ENCODE results near the gene POU4F1.

The POU4F1 gene

DNA sequence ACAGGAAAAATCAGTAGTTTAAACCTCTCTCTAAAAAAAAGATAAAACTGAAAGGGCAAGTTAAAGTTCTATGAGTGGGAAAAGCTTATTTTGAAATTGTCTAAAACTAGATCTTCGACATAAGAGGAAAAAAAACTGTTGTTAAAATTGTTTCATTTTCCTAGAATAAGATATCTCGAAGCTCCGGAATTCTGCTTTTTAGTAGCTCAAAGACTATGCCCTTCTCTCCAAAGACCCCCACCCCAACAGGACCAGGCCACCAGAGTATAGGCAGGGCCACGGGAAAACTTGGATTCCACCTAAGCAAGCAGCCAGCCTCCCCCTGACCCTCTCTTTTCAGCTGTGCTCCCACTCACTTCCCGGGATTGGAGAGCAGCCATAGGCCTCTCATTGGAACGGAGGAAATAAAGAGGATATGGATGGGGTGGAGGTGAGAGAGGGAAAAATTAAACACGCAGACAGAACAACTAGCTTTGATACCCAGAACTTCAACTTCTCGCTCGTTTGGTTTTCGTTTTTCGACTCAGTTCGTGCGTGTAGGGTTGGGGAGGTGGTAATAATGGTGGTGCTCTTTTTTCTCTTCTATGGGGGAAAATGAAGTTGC, 3.0 kb downstream of the POU4F1 start:
- DNase-seq (ENCODE audit: low read depth) = no peak
- no peak for TF ChIP-seq CTCF (conservative IDR thresholded peaks at IDR 0.05; ENCODE audit: low read depth, low read length)
- H3K4me3 ChIP-seq (ENCODE audit: low read depth, low read length) = no peak overlapping the region

DNA sequence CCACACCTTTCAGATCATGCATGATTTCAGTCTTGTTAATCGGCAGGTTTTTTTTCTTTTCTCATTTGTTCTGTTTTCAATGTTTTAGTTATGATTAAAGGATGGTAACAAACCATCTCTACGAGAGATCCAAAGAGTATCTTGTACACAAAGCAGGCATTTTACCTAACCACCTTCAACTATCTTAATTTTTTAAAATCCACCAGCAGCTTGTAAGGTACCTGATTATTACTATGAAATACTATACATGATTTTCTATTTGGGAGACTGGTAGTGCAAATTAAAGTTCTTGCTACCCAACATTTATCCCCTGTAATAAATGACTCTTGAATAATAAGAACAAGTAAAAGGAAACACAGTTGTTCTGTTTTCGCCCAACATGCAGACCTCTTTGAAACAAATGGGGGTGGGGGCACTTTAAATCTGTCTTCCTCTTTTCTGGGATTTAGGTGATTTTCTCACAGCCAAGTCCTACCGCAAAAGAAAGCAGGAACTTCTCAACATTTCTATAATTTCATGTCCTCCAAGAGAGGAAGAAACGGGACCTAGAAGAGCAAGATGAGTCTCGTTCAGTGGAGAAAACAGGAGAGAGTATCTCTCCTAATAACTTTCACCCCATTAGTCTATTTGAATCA, 3.6 kb downstream of the POU4F1 start:
- H3K4me3 ChIP-seq (ENCODE audit: low read depth, low read length) = no peak overlapping the region
- no peak for TF ChIP-seq CTCF (conservative IDR thresholded peaks at IDR 0.05; ENCODE audit: low read depth, low read length)
- DNase-seq (ENCODE audit: low read depth) = no peak

GRCh38 chr13:78598966-78599644, 4.2 kb downstream of the POU4F1 start:
- H3K4me3 ChIP-seq (ENCODE audit: low read depth, low read length) = no peak overlapping the region
- no peak for DNase-seq (ENCODE audit: low read depth)
- TF ChIP-seq CTCF (conservative IDR thresholded peaks at IDR 0.05; ENCODE audit: low read depth, low read length) = no peak

DNA sequence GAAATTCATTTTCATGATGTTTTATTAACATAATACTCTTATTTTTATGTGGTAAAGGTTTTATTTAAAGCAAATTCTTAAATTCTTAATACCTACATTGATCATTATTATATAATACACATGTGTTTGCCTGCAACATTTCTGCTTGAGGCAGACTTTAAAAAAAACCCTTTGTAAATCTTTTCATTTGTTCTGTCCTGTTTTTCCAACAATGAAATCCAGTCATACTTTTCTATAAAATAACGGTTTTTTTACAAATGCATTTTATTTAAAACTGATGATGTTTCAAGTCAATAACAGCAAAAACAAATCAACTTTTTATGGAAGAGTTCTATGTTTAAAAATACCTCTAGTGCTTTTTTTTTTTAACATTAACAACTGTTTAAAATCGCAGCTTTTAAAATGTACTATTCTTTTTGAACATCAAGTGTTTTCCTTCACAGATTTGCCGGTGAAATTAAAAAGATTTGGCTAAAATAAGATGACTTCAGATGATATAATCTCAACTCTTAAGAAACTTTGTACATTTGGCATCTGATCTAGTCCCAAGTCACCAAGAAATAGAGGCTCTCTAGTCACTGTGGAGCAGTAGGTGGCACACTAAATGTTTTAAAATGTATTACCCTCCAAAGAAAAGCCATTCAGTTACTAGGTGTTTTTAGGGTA, 5.1 kb downstream of the POU4F1 start:
- TF ChIP-seq CTCF (conservative IDR thresholded peaks at IDR 0.05; ENCODE audit: low read depth, low read length) = no peak
- H3K4me3 ChIP-seq (ENCODE audit: low read depth, low read length) = no peak overlapping the region
- no peak for DNase-seq (ENCODE audit: low read depth)

- DNase-seq (ENCODE audit: low read depth) = no peak
- no peak for TF ChIP-seq CTCF (conservative IDR thresholded peaks at IDR 0.05; ENCODE audit: low read depth, low read length)
- H3K4me3 ChIP-seq (ENCODE audit: low read depth, low read length) = no peak overlapping the region
Measured at GRCh38 chr13:78597602-78597932, 5.8 kb downstream of the POU4F1 start.

DNA sequence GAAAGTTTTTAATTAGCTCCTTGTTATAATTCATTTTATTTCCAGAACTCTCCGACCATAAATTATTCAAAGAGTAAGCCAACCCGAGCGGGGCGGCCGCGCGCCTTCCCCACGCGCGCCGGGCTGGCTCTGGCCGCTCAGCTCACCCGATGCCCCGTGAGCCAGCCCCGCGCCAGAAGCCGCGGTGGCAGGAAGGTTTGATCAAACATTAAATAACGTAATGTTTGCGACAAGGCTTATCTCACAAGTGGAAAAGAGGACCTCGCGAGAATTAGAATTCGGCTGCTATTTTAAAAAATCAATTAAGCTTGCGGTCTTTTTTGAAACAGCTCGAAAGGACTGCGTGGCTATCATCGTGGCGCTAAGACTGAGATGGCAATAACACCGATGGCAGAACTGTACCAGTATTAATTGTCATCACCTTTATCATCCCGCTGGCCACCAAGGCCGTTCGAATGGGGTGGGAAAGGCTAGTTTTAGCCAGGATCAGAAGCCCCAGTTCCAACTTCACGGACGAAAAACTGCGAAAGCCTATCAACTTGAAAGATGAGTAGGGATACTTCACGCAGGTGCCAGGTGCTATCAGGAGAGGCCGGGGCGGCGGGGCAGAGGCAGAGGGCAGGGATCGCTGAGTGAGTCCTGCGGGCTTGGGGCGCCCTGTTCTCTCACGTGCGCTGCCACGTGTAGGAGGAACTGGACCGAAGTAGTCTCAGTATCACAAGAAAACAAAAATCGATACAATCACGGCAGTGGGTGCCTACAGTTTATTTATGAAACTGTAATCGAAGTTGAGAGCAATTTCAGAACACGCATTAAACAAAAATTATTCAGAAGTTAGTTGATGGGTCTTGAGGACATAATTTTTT, 6.4 kb downstream of the POU4F1 start:
- DNase-seq (ENCODE audit: low read depth) = no peak
- TF ChIP-seq CTCF (conservative IDR thresholded peaks at IDR 0.05; ENCODE audit: low read depth, low read length) = no peak
- no peak overlapping the region for H3K4me3 ChIP-seq (ENCODE audit: low read depth, low read length)

Data from choroid plexus epithelial cell (primary cell).